Psoas muscle (tissue), 8 donors: ENCODE data around the gene ARPC4. TPM values are rescaled to one million over a fixed set of nuclear protein-coding genes. Genes with fewer than 3 reads are reported as not detected.

Experiments
- ATAC-seq, 4 donors: fragments of 200-7000 bp; cut with Tn5 transposase; one replicate each; pipeline ENCODE4 v1.9.1; 2020; ENCODE audit warnings: moderate library complexity in 3 of 4, mild to moderate bottlenecking in 2 of 4
- DNase-seq, 2 donors: peaks; one replicate each; pipeline ENCODE4 v3.0.0-alpha.2; 2020
- H3K27ac ChIP-seq: fragments of 200-600 bp; one replicate; pipeline ENCODE4 v1.8.0; 2022
- H3K27me3 ChIP-seq, 3 donors: fragments of 200-600 bp in 1 of 3; one replicate each; pipeline versions ENCODE4 v1.6.1 to v1.8.0; 2013 to 2022; ENCODE audit warnings: low read length in 2 of 3, mild to moderate bottlenecking in 2 of 3, moderate library complexity in 1 of 3; ENCODE audit not compliant: insufficient read depth in 3 of 3
- H3K36me3 ChIP-seq, 2 donors: fragments of 200-600 bp in 1 of 2; one replicate each; pipeline versions ENCODE4 v1.6.1 to v1.8.0; 2013 to 2022; ENCODE audit warnings: low read depth in 1 of 2, mild to moderate bottlenecking in 1 of 2, moderate library complexity in 1 of 2; ENCODE audit not compliant: insufficient read depth in 1 of 2
- H3K4me1 ChIP-seq: fragments of 200-600 bp; one replicate; pipeline ENCODE4 v1.8.0; 2022
- H3K4me3 ChIP-seq: fragments of 200-600 bp; one replicate; pipeline ENCODE4 v1.8.0; 2022; ENCODE audit warnings: mild to moderate bottlenecking
- H3K9me3 ChIP-seq: fragments of 200-600 bp; one replicate; pipeline ENCODE4 v1.8.0; 2022
- WGBS, 3 donors: extraction: QIAGEN DNeasy Blood & Tissue Kit; methylation state at CpG; one replicate each; pipeline versions ENCODE4 v1.1.6 to v1.1.7; 2013; 5-methylcytosine and 5-hydroxymethylcytosine counted together
- intact Hi-C, 2 donors: fragments of 100-400 bp; cut with DNase I; formaldehyde crosslinking; loops; one replicate each; pipeline versions ENCODE4 v1.11.0 to v1.14.2; 2022
- polyA plus RNA-seq, 3 donors: library from polyadenylated mRNA; stranded (reverse); fragments of 200-250 nt; gene quantifications; one replicate each; pipeline ENCODE4 v1.2.3, GENCODE V29; 2013
- total RNA-seq, 4 donors: library from RNA; stranded (reverse); fragmentation: NEBNext Ultra II Directional in 2 of 4; extraction: Animal tissue kit (Norgen Biotek cat#: 25700) in 2 of 4; gene quantifications; one replicate each; pipeline versions ENCODE4 v1.2.1 to v1.2.4, GENCODE V29; 2021 to 2023
- TF ChIP-seq, protein P1 (sequence below): fragments of 200-600 bp; IDR thresholded peaks from one replicate; pipeline ENCODE4 v1.8.0; 2022; ENCODE audit warnings: antibody characterized with exemption
- donor health status: healthy with polysubstance abuse.
- donor health status: DM: no; HTN: no; CAD: no; lungs with moderate emphysema.
- donor health status: Bipolar disorder and iron deficiency.
- donor health status: healthy.
- donor health status: DM: yes; HTN: yes; CAD: no.
- donor health status: DM: no; HTN: no; CAD: no.
- donor health status: DM: no; HTN: no; CAD: no.
- donor health status: DM: yes; HTN: yes; CAD: no.

Gene ARPC4
- total and polyA plus RNA-seq, 7 donors: 53.9 to 155 (median 89.6) TPM

DNA sequence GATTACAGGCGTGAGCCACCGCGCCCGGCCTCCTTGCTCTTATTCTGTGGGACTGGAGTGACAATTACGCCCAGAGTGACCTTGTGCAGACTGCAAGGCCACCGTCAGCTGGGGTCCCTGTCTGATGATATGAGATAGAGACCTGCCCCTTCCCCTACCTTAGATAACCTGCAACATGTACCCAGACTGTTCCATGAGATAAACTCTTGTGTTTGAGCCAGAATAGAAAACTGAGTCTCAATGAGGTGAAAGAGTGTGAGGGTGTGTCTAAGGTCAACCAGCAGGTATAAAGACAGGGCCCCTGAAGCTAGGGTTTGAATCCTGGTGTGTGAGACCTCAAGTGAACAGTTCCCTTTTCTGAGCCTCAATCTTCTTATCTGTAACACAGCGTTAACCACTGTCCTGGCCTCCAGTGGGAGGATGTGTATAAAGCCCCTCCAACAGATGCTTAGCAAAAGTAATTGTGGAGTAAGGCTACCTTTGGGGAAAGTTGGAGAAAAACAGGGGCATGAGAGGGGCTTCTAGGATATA is 6.6 kb upstream of the ARPC4 start:
- DNase-seq: no peak
- TF ChIP-seq, protein P1, sequence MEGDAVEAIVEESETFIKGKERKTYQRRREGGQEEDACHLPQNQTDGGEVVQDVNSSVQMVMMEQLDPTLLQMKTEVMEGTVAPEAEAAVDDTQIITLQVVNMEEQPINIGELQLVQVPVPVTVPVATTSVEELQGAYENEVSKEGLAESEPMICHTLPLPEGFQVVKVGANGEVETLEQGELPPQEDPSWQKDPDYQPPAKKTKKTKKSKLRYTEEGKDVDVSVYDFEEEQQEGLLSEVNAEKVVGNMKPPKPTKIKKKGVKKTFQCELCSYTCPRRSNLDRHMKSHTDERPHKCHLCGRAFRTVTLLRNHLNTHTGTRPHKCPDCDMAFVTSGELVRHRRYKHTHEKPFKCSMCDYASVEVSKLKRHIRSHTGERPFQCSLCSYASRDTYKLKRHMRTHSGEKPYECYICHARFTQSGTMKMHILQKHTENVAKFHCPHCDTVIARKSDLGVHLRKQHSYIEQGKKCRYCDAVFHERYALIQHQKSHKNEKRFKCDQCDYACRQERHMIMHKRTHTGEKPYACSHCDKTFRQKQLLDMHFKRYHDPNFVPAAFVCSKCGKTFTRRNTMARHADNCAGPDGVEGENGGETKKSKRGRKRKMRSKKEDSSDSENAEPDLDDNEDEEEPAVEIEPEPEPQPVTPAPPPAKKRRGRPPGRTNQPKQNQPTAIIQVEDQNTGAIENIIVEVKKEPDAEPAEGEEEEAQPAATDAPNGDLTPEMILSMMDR: no peak
- intact Hi-C loops: loop anchor here in 1 of 2 donors (5.0 kb wide), 1 partner anchor 34 kb away; no protein-coding TSS in a partner anchor
- no peaks in the 10 kb centered on the region for H3K27me3 ChIP-seq
- ATAC-seq: no peak
- H3K4me3 ChIP-seq: no peak overlapping the region
- H3K4me1 ChIP-seq: peaks cover 5% of the 10 kb centered on the region
- H3K36me3 ChIP-seq: peaks cover 16 to 97% of the 10 kb centered on the region in 2 donors
- H3K27ac ChIP-seq: no peak overlapping the region
- 94 to 98% (median 97%) methylated on average over 7 of the region's 7 CpGs for WGBS, 3 donors
- H3K9me3 ChIP-seq: no peaks in the 10 kb centered on the region

DNA sequence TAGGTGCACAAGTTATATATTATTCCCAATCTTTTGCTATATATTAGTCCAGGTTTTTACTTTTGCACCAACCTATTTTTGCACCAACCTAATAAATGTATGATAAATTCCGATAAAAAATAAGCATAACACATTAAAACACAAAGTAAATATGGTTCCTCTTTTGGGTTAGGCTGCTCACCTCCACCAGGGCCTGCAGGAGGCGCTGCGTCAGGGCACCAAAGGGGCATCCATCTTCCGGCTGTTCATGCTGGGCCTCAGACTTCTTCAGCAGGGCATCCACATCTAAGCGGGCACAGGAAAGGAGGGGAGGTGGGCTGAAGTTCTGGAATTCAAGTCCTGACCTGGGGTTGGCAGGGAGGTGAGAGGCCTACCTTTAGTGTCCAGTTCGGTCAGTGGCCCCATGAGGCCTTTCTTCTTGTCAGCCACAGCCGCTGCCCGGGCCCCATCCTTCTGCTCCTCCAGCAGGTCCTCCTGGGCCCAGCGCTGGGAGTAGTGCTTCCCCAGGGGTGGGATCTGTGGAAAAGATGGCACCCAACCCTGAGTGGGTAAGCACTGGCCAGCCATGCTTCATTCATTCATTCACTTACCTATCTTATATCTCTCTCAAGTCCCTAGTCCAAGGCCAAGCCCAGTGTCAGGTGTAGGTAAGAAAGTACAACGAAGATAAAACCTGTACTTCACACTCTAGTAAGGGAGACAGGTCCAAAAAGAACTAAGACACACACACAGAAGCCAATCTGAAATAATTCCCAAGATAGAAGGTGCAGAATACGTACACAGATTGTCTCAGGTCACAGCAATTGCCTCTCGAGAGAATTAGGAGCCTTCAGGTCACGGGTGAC is 5.8 kb upstream of the ARPC4 start:
- WGBS, 3 donors: 84 to 92% (median 85%) methylated on average over 13 of the region's 13 CpGs
- Histone ChIP-seq H3K4me3 (no peak overlapping the region), H3K4me1 (peaks cover 12% of the 10 kb centered on the region), H3K36me3 (peaks cover 16 to 89% of the 10 kb centered on the region in 2 donors), H3K27me3 (no peaks in the 10 kb centered on the region), H3K27ac (no peak overlapping the region), H3K9me3 (no peaks in the 10 kb centered on the region)
- intact Hi-C loops: loop anchor here in 1 of 2 donors (5.0 kb wide), 1 partner anchor 35 kb away; no protein-coding TSS in a partner anchor
- DNase-seq: no peak
- TF ChIP-seq, protein P1: no peak
- no peak for ATAC-seq

DNA sequence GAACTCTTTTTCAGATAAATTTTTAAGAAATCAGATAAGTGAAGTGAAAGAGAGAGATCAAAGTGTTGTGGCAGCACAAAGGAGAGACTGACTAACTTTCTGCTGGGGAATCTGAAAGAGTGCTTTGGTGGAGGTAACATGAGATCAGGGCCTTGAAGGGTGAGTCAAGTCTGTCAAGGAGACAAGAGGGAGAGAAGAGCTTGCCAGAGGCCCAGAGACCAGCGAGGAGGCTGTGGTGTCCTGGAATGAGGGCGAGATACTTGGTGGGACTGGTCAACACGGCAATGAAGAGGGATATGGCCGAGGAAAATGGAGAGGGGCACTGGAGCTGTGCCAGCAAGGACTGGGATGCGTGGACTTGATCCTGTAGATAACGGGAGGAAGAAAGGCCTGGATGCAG is 5.2 kb upstream of the ARPC4 start:
- TF ChIP-seq, protein P1: no peak
- H3K4me3 ChIP-seq: no peak overlapping the region
- no peaks in the 10 kb centered on the region for H3K27me3 ChIP-seq
- DNase-seq (no peak), ATAC-seq (no peak)
- H3K9me3 ChIP-seq: no peaks in the 10 kb centered on the region
- intact Hi-C loops: loop anchor here in 1 of 2 donors (5.0 kb wide), 1 partner anchor 35 kb away; no protein-coding TSS in a partner anchor
- WGBS, 3 donors: 76 to 83% (median 77%) methylated on average over 6 of the region's 6 CpGs
- H3K36me3 ChIP-seq: peaks cover 16 to 82% of the 10 kb centered on the region in 2 donors
- no peak overlapping the region for H3K27ac ChIP-seq
- H3K4me1 ChIP-seq: peaks cover 12% of the 10 kb centered on the region

DNA sequence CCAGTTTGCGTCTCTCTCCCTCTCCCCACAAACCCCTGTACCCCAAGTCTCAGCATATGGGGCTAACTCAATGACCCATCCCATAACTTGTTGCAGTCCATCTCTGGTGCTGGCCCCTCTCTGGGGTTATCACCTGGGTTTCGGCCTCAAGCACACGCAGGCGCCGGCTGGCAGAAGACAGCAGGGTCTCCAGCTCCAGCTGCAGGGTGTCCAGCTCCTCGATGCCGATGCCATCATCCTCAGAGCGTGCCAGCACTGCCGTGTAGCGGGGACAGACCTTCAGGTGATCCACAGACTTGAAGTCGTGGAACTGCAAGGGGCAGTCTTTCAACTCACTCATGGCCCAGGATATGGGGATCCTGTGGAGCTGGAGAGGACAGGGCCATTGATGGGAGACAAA is 1.8 kb upstream of the ARPC4 start:
- no peak overlapping the region for H3K4me3 ChIP-seq
- no peak for ATAC-seq

More for the DNA sequence above, 1.8 kb upstream of the ARPC4 start:
- WGBS, 3 donors: 79 to 81% (median 81%) methylated on average over 11 of the region's 11 CpGs
- H3K36me3 ChIP-seq: peaks cover 8 to 65% of the 10 kb centered on the region in 2 donors
- intact Hi-C loops: no loop called here
- H3K27ac ChIP-seq: peak overlapping the region; percentile 95
- H3K27me3 ChIP-seq: no peaks in the 10 kb centered on the region
- DNase-seq: no peak
- TF ChIP-seq, protein P1: no peak
- peaks cover 24% of the 10 kb centered on the region for H3K4me1 ChIP-seq
- no peaks in the 10 kb centered on the region for H3K9me3 ChIP-seq
